Right kidney (tissue), 1 donor: ENCODE results near the gene PKP1.
A peak's percentile ranks its signal among the peaks of the same experiment; 100 is the strongest.

Experiments used
- DNase-seq: peaks from one replicate; pipeline ENCODE4 v3.0.0-alpha.2; 2016

The PKP1 gene

DNA sequence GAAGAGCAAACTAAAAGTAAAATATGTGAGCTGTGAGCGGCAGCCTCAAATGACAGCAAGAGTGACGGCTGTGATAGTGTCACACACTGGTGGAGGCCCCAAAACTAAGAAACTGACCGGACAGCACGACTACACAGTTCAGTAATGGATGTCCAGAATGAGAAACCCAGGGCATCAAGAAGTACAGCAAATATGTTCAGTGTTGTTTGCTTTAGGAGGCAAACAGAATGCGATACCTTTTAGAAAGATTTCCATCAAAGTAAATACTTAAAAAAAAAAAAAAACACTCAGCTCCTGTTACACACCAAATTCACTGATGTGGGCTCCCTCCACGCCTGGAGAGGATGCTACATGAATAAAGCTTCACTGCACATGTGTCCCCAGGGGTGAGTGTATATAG is 1.1 kb upstream of the PKP1 start:
- no peak for DNase-seq

DNA sequence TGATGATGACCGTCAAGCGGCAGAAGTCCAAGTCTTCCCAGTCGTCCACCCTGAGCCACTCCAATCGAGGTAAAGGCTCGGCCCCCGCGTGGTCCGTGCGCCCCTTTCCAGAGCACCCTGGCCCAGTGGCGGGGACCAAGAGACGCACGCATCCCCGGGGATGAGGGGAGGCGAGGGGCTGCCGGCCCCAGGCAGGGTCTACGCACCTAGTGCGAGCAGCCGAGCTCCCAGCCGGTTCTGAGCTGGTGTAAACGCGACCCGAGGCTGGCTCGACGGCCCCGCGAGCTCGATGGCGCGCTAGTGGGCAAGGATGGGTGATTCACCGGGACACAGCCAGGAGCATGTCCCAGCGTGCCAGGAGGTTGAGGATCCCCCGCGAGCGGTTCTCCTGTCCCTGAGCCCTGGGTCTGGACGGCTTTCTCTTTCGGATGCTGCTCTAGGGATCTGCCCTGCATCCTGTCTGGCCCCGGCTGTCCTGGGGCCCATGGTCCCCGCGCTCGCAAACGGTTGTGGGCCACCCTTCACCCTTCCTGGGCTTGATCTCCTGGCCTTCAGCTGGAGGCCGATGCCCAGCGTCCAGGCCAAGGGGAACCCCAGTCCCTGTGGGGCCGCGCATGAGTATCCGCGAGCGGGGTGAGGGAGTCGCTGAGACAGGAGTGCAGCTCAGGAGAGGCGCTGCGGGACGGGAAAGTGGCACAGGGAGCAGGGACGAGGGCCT is 689 bp downstream of the PKP1 start:
- peak; percentile 23 for DNase-seq

DNA sequence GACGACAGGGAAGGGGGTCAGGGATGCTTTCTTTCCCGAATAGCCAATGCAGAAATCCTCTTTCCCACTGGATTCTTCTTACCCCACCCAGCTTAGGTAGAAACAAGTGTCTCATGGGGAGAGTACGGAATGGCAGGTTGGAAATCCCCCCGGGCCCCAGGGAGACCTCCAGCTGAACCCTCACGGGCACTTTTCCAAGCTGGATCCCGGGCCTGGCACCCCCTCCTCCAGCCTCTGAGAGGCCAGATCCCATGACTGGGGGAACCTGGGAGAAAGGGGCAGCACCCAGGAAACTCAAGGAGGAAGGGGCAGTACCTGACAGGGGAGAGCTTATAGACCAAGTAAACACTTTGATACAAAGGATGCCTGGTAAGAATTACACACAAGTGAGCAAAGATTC is 1.3 kb downstream of the PKP1 start:
- no peak for DNase-seq

DNA sequence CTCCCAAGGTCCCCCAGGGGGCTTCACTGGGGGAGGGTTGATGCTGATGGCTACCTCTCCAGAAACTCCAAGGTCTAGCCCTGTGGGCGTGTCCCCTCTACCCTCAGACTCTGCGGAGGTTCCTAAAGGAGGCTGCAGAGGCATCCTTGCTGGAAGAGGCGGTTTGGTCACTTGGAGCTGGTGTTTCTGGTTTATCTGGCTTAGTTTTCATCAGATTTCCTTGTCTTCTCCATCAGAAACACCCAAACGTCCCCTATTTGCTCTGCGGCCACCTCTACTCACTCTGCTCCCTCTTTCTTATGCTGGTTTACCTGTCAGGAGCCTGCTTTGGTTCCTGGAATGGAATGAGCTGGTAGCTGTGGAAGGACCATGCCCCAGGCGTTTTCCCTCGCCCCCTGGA is 2.5 kb downstream of the PKP1 start:
- no peak for DNase-seq

DNA sequence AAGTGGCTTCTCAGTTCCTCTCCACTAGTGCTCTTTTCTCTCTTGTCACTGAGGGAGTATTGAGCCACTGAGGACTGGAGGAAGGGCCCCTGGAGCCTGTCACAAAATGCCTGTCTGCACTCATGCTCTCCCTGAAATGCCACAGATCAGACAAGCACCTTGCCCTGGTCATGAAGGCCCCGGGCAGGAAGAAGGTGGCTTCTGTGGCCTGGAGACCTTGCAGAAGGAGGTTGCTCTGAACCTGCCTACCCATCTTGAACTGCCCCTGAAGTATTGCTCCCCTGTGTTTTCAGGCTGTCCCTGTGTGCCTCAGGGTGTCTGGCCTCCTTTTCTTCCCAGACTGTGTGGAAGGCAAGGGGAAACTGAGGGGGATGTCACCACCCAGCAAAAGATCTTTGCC is 3.1 kb downstream of the PKP1 start:
- DNase-seq, result no peak

DNA sequence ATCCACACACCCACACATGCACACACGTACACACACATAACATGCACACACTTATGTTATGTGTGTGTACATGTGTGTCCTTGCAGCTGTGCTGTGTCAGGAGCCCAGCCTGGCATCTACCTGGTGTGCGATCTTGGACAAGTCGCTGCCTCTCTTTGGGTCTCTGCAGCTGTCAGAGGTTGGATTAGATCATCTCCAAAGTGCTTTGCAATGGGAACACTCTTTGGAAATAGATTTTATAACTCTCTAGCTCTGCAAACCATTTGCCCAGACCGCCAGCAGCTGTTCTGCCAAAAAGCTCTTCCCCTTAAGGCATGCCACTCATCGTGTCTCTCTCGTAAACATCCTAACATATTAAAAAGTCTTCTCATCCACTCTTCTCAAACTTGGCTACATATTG is 4.7 kb downstream of the PKP1 start:
- DNase-seq, result no peak

DNA sequence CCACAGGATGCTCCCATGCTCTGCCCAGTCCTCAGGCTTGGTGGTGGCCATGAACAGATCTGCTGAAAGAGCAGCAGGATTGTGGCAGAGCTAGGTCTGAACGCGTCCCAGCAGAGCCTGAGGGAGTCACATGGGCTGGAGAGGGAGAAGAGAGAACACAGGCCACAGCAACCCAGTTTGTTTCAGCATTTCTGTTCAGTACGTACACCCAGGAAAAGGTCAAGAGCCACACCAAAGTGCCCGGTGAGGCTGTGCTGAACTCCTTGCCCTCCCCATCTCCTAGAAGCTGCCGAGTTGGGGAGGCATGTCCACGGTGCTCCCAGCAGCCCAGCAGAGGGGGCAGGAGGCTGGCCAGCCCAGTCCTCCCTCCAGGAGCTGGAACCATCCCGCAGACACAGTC is 5.5 kb downstream of the PKP1 start:
- DNase-seq, result no peak

DNA sequence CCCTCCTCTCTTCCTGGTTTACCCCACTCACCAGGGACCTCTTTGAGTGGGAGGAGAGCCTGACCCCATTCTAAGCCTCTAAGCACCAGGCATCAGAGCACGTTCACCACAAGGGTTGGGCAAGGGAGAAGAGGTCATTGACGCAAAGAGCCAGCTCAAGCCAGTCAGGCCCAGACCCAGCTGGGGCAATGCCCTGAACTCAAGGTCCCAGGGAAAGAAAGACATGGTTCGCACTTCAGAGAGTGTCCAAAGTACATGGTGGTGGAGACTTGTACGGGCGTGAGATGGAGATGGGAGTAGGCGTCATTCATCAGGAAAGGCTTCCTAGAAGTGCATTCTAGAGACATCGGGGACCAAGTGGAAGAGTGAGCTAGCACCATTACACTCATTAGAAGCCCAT is 7.2 kb downstream of the PKP1 start:
- no peak for DNase-seq

DNA sequence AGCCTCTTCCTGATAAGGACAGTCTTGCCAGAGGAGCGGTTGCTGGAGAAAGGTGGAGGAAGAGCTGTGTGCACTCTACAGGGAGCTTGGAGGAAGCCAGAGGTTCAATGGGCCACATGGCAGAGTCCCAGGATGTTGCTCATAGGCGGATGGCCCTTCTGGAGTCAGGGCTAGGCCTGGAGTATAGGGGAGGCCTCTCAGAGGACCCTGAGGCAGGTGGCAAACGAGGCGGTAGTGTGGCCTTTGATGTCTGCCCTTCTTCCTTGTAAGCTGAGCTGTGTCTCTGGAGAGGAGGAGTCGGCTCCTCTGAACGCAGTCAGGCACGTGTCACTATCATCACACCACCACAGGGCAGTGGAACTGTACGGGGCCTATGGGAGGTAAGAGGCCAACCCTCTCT is 8.6 kb downstream of the PKP1 start:
- no peak for DNase-seq

DNA sequence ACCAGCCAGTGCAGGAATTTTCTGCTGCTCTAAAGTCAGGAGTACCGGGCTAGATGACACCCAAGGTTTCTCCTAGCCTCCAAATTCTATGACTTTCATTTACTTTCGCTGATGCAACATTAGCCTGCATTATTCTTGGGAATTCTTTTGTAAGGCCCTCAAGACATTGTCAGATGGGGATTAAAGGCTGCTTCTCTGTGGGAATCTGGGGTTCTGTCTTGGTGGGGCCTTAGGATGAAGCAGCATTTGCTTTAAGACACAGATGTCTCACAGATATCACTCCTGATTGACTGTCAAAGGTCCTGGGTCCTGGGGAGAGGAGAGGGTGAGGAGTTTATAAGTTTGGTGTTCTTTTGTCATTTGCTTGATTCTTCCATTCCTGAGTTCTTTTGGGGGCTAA is 11.6 kb downstream of the PKP1 start:
- DNase-seq, result no peak

DNA sequence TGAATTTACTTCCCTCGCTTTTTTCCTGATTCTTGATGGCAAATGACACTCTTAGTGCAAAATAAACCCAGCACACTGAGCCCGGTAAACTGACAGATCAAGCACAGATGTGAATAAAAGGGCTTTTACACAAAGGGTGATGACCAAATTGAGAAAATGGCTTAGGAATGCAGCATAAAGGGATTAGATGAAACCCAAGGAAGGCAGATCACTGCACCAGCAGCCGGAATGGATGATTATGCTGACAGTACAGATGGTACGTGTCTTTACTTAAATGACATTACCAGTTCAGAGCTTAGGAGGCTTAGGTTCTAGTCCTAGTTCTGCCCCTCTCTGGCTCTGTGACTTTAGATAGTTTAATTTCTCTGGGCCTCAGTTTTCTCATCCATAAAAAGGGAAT is 12.0 kb downstream of the PKP1 start:
- no peak for DNase-seq

DNA sequence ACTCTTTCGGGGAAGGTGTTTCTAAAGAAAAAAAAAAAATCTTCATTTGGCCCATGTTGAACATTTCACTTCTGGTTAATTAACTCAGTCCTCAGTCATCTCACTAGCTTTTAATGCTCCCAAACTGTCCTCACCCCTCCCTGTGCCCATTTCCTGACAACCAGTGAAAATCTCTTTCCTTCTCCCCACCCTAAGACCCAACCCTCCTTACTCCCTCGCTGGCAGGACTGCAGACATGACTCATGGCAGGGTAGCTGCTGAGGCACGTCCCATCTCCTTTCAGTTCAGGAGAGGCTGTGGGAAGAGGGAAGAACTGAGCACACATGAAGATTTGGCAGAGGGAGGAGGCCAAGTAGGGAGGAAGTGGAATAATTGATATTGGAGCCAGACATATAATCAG is 12.6 kb downstream of the PKP1 start:
- no peak for DNase-seq

DNA sequence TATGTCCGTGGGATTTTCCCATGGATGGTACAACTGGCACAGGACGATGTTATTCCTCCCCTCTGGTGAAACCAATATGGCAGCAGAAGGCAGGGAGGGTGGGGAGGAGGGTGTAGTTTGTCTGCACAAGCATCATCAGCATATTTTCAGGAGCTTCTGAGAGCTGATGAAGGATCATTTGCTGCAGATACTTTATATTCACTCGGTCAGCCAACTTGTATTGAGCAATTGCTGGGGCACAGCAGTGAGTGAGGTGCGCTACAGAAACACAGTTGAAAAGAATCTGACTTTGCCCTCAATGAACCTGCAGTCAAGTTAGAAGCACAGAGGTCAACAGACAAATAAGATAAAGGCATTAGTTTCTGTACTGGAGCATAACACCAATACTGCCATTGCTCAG is 13.0 kb downstream of the PKP1 start:
- DNase-seq, result no peak

DNA sequence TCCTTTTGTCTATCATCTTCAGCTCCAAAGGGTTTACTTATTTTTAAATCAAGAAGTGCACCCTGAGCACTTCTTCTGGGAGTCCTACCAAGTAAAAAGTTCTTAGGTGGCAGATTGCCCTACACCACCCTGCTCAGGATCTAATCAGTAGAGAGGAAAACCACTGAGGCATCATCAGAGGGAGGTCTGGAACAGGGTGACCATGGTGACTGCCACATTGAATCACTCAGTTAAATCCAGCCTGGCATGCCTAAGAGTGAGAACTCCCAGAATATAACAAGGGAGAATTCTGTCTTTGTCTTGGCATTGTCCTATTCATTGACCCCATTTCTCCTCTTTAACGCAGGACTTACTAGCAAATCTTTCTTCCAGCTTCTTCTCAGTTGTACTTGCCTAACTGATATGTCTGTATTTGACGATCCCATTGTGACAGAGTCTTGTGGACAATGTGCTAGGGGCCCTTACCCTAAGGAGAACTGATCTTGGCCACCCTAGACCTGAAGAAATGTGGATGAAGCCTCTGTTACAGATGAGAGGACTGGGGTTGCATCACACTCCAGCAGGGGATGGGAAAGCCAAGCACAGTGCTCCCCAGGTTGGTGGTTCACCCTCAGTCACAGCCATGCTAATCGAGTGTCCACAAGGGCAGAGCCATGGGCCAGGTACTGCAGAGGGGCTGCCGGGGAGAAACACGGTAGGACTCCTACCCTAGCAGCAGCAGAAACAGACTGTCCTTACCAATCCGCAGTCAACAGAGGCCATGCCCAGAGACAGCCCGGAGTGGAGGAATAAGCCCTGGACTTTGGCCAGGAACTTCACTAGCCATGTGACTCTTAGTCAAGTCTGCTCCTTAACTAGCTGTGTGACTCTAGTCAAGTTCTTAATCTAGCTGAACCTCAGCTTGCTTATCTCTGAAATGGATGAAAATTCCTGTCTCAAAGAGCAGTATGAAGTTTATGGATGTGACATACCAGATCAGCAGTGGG is 15.4 kb downstream of the PKP1 start:
- DNase-seq, result no peak

DNA sequence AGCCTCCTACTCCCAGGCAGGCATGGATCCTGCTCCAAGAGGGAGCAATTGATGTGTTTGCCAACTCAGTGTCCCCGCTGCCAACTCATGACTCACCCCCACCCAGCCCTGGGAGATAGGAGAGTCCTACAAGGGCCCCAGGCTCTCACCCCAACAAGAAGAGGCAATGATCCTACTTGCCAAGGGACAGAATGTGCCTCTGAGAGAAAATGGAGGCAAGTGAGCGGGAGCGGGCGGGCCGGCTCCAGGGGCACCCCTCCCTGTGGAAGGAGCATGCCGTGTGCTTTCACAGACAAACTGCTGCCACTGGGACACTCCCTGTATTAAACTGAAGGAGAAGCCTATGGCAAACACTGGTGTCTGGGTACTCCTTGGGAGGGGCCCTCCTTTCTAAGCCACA is 16.7 kb downstream of the PKP1 start:
- no peak for DNase-seq

DNA sequence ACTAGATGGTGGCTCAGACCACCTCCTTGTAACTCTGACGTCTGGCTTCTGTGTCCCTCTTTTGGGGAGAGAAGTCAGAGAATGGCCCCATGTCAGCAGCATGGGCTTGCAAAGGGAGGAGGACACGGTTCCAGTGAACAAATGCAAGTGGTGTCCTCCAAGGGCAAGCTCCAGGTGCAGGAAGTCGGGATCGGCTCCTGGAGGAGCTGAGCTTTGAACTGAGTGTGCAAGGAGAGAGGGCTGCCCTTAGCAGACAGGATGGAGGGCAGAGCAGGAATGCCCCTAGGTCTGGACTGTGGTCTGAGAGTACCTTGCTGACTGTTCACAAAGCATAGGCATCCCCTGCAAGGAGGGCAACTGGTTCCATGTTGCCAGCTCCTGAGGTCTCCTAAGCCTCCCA is 17.3 kb downstream of the PKP1 start:
- DNase-seq, result no peak

DNA sequence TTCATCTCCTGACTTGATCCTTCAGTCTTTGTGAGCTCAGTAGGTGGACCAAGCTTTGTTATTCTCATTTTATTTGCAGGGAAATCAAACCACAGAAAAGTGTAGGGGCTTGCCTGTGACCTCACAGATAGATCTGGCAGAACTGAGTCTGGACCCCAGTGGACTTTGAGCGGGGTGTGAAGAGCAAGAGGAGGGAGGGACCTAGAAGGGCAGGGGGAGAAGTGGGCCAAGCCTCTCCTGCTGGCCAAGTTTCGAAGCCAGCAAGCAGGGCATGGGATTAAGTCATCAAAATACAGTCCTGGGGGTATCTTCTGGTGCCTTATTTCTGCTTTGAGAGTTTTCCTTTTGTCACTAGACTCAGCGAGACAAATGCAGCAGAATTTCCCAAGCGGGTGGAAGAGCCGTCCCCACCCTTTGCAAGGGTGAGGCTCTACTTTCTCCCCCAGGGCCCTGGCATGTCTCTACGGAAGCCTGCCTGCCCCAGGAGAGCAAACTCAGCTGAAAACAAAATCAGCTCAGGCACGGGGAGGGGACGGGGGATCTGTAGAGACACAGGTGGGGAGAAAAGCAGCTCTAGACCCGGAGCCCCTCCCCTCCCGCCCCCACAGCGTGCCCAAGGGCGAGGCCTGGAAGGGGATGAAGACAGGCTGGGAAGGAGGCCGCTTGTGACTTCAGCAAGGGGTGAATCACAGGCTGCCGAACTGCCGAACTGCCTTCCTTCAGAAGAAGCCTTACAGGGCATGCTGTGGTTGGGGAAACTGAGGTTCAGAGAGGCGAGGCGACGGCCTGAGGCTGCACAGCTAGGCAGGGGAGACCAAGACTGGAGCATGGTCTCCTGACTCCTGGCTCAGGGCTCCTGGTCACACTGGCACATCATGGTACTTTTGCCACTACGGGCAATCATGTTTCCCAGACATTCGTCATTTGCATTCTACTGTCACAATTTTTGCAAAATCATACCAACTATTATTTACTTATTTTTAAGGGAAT is 19.2 kb downstream of the PKP1 start:
- no peak for DNase-seq

DNA sequence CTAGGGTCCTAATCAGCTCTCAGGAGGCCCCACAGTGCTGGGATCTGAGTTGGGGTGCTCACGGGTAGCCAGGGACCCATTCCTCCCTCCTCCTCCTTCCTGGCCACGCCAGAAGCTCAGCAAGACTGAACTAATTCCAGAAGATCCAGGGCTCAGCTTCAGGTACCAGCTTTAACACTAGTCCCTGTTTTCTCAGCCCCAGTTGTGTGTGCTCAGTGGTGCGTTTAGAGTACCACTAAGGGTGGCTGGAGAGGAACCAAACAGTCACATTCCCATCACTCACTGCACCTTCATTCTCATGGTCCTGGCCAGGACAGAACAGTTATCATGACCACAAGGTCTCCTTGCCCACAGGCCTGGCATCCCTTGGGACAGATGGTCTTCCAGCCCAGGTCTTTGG is 20.8 kb downstream of the PKP1 start:
- DNase-seq, result no peak

DNA sequence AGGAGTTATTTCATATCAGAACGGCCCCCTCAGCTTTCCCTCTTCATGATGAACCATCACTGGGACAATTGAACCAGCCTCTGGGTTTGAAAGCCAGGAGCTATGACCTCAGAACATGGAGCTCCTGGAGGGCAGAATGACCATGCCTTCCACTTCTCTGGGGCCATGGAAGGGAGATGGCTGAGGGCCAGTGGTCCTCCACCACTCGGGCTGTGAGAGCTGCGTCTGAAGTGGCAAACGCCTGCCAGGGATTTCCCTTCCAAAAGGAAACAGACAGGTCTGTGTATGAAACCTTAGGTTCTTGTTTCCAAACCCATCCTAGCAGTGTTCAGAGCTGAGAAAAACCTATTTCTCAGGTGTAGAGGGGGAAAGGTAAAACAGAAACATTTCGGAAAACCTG is 22.5 kb downstream of the PKP1 start:
- no peak for DNase-seq

DNA sequence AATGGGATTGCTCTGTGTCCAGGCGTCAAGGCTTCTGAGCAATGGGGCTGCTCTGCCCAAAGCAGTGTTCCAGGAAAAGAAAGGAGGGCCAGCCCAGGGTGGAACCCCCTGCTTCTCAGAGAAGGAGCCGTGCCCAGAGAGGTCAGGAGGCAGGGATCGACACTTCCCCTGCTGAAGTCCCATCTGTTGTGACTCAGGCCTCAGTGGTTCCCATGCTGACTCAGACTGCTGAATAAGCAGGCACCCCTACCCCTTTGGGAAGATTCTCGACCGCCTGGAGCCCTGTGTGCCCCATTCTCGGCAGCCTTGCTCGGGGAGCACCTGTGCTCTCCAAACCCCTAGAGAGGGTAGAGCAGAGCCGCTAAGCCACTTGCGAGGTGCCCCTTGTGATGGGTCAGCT is 23.9 kb downstream of the PKP1 start:
- DNase-seq, result no peak

DNA sequence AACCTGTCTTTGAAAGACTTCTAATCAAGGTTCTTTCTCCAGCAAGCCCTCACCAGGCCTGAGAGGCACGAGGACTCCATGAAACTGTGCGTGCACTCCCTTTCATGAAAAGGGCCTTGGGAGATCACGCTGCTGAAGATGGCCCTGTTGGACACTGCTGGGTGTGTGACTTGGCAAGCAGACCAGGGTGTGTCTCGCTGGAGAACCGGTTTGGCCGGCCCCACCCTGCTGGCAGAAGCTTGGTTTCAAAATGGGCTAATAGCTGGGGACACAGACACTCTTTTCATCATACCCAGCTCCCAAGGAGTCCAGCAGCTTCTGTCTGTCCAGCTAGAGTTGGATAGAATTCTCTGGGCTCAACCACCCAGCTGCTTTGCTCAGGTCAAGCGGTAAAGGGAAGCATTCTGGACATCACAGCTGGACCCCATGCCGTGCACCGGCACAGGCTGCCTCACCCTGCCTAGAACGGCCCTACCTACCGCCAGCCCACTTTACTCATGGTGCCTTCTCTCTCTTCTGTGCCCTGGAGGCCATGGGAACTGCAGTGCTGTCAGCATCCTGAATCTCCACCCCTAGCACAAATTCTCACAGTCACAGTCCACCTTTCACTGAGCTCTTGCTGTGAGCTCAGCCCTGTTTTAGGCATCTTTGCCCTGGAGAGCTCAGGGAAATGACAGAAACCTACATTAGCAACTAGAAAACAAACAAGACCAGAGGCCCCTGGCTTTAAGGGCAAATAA is 24.6 kb downstream of the PKP1 start:
- no peak for DNase-seq

DNA sequence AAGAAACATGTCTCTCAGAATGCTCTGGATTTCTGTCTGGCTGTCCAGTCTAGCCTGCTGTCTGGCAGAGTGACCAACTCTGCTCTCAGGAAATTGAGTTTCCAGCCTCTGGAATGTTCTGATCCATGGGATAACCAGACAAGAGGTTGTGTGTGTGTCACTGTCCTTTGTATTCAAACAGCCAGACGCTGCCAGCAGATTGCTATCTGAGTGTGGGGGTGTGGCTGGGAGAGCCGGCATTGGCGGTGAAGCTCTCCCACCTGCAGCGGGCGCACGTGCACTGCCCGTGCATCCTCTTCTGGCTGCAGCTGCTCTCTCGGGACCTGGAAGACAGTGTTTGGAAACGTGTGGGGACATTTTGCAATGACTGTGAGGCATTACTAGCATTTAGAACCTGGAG is 26.1 kb downstream of the PKP1 start:
- DNase-seq, result peak; percentile 30
